Stimulated activated CD8-positive, alpha-beta memory T cell treated with anti-CD3 and anti-CD28 coated beads, Interleukin-15, amount 100 ng/mL, for 1 hour (primary cell): ENCODE data around the gene SIK3.

Experiments
- DNase-seq: peaks from one replicate; pipeline ENCODE4 v3.0.0-alpha.2; 2020; ENCODE audit warnings: low read depth

The SIK3 gene

GRCh38 chr11:116793772-116794097 is 304.5 kb downstream of the SIK3 start:
- no peak for DNase-seq
